K562 (cell line): ENCODE results near the gene CPZ. TPM values are rescaled to one million over a fixed set of nuclear protein-coding genes. Genes with fewer than 3 reads are reported as not detected.

Experiments
- EP400 ChIP-seq: fragments of 450-650 bp; IDR thresholded peaks from 2 replicates; pipeline ENCODE4 v1.6.1; 2017; ENCODE audit warnings: antibody characterized with exemption, mild to moderate bottlenecking, moderate library complexity
- MAZ ChIP-seq, 2 experiments: fragments of 450-650 bp in 1 of 2; sonication (generic) in 1 of 2; formaldehyde crosslinking; IDR thresholded peaks in 1 of 2; conservative IDR thresholded peaks in 1 of 2; 2 replicates each; pipeline versions ENCODE4 v1.4.0 to v1.5.0; 2020; ENCODE audit warnings: mild to moderate bottlenecking in 1 of 2, missing genetic modification reagents in 1 of 2
- SIRT6 ChIP-seq: IDR thresholded peaks from one replicate; pipeline ENCODE4 v1.6.1; 2012; ENCODE audit warnings: low read depth, mild to moderate bottlenecking, control low read depth, inconsistent platforms, low read length, moderate library complexity
- XRCC3 ChIP-seq: fragments of 450-650 bp; IDR thresholded peaks from 2 replicates; pipeline ENCODE4 v1.6.1; 2017; ENCODE audit warnings: mild to moderate bottlenecking, moderate library complexity
- ZNF174 ChIP-seq: fragments of 250-450 bp; sonication (Bioruptor Pico); IDR thresholded peaks from 2 replicates; pipeline ENCODE4 v1.4.0; 2020; ENCODE audit warnings: mild to moderate bottlenecking
- ZNF830 ChIP-seq: fragments of 250-450 bp; sonication (Bioruptor Pico); IDR thresholded peaks from 2 replicates; pipeline ENCODE4 v1.5.0; 2021; ENCODE audit warnings: mild to moderate bottlenecking
- polyA plus RNA-seq, 8 experiments: library from polyadenylated mRNA; depleted of rRNA in 4 of 8; stranded (reverse) in 5 of 8; unstranded in 3 of 8; fragments of >200 nt; fragmentation: Nextera tagmentation in 2 of 8; fragmentation: Illumina TruSeq in 1 of 8; extraction: Ambion mirVana in 2 of 8; extraction: Trizol in 1 of 8; gene quantifications; 2 replicates each; pipeline versions ENCODE4 v1.2.1 to v1.2.3, GENCODE V29; 2011 to 2014; ENCODE audit warnings: inconsistent platforms in 1 of 8, missing spikeins in 1 of 8
- total RNA-seq, 7 experiments: library from RNA; depleted of rRNA in 6 of 7; stranded (reverse); fragments of >200 nt in 6 of 7; fragmentation: Illumina TruSeq in 2 of 7; extraction: Trizol in 2 of 7; gene quantifications; 2 replicates each; pipeline versions ENCODE4 v1.2.1 to v1.2.3, GENCODE V29; 2011 to 2021; ENCODE audit warnings: low replicate concordance in 1 of 7
- TF ChIP-seq, protein P1 (sequence below), 2 experiments: fragments of 450-650 bp in 1 of 2; sonication (generic) in 1 of 2; formaldehyde crosslinking in 1 of 2; IDR thresholded peaks; 2 replicates each; pipeline versions ENCODE4 v1.7.1 to v1.9.0; 2016 to 2022; ENCODE audit warnings: inconsistent platforms in 1 of 2, mild to moderate bottlenecking in 1 of 2, missing genetic modification reagents in 1 of 2
- TF ChIP-seq, protein P2 (sequence below): sonication (generic); formaldehyde crosslinking; IDR thresholded peaks from 2 replicates; pipeline ENCODE4 v1.8.0; 2022; ENCODE audit warnings: mild to moderate bottlenecking, missing genetic modification reagents

Gene CPZ
- total and polyA plus RNA-seq, 9 of the 15 experiments (the other 6 are each of a cell fraction or from before 2014, with no cell fraction given) = 0.06 to 2.2 (median 1.2) TPM; not detected in 1

DNA sequence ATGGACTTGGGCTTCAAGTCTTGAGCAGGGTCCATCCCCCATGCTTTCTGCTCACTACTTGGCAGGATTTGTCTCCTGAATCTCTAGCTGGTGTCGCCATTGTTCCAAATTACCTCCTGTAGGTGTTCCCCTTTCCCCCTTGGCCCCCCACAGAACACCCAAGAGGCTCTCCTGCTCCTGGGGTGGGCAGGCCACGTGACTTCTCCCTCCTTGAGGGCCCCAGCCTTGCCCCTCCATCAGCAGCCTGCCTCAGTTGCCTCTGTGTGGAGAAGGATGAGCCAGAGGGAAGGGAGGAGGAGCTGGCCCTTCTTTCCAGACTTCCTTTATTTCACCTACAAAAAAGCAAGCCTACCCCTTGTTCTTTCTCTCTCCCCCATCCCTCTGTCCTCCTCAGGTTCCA is 10.5 kb upstream of the CPZ start (continued):
- TF ChIP-seq, protein P1, sequence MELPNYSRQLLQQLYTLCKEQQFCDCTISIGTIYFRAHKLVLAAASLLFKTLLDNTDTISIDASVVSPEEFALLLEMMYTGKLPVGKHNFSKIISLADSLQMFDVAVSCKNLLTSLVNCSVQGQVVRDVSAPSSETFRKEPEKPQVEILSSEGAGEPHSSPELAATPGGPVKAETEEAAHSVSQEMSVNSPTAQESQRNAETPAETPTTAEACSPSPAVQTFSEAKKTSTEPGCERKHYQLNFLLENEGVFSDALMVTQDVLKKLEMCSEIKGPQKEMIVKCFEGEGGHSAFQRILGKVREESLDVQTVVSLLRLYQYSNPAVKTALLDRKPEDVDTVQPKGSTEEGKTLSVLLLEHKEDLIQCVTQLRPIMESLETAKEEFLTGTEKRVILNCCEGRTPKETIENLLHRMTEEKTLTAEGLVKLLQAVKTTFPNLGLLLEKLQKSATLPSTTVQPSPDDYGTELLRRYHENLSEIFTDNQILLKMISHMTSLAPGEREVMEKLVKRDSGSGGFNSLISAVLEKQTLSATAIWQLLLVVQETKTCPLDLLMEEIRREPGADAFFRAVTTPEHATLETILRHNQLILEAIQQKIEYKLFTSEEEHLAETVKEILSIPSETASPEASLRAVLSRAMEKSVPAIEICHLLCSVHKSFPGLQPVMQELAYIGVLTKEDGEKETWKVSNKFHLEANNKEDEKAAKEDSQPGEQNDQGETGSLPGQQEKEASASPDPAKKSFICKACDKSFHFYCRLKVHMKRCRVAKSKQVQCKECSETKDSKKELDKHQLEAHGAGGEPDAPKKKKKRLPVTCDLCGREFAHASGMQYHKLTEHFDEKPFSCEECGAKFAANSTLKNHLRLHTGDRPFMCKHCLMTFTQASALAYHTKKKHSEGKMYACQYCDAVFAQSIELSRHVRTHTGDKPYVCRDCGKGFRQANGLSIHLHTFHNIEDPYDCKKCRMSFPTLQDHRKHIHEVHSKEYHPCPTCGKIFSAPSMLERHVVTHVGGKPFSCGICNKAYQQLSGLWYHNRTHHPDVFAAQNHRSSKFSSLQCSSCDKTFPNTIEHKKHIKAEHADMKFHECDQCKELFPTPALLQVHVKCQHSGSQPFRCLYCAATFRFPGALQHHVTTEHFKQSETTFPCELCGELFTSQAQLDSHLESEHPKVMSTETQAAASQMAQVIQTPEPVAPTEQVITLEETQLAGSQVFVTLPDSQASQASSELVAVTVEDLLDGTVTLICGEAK (IDR thresholded peaks at IDR 0.05) = no peak
- TF ChIP-seq, protein P1 (CRISPR knock-in tag; IDR thresholded peaks at IDR 0.05) = no peak
- TF ChIP-seq XRCC3 (no peak), ZNF830 (no peak), EP400 (no peak), ZNF174 (CRISPR knock-in tag) (no peak), SIRT6 (no peak), MAZ (CRISPR knock-in tag; conservative IDR thresholded peaks at IDR 0.05 in 1 of 2, IDR thresholded peaks at IDR 0.05 in 1 of 2) (no peak)
- TF ChIP-seq, protein P2, sequence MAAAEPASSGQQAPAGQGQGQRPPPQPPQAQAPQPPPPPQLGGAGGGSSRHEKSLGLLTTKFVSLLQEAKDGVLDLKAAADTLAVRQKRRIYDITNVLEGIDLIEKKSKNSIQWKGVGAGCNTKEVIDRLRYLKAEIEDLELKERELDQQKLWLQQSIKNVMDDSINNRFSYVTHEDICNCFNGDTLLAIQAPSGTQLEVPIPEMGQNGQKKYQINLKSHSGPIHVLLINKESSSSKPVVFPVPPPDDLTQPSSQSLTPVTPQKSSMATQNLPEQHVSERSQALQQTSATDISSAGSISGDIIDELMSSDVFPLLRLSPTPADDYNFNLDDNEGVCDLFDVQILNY = no peak
- TF ChIP-seq, all 486 proteins: peak for 0
